PC-9 (cell line): ENCODE data around the gene PPHLN1. TPM values are rescaled to one million over a fixed set of nuclear protein-coding genes. Genes with fewer than 3 reads are reported as not detected.

Experiments used
- BruUV-seq: library from RNA; stranded (reverse); fragments of 400-500 nt; replicated peaks from 2 replicates; lab custom pipeline; 2021; lab: Mats Ljungman, UMichigan
- CTCF ChIA-PET: fragments of 300-600 bp; sonication (Branson Sonifier 250); formaldehyde crosslinking; loops from one replicate; lab custom pipeline; 2022; ENCODE audit warnings: antibody characterized with exemption; lab: Charles Lee
- POLR2A ChIA-PET: fragments of 300-600 bp; sonication (Branson Sonifier 250); formaldehyde crosslinking; loops from one replicate; lab custom pipeline; 2022; ENCODE audit warnings: antibody characterized with exemption; ENCODE audit not compliant: unreplicated experiment; lab: Charles Lee
- DNase-seq, 2 experiments: peaks; one replicate each; pipeline versions ENCODE4 v3.0.0 to v3.0.0-alpha.2; 2015 to 2022; ENCODE audit warnings: mixed read lengths in 1 of 2
- H2AFZ ChIP-seq: fragments of 200-600 bp; sonication (generic); 2 replicates; pipeline ENCODE4 v1.8.1; 2017; ENCODE audit warnings: antibody characterized with exemption
- H3F3A ChIP-seq: fragments of 200-600 bp; sonication (generic); 2 replicates; pipeline ENCODE4 v1.8.1; 2017; ENCODE audit warnings: antibody characterized with exemption, mild to moderate bottlenecking, low read depth; ENCODE audit not compliant: insufficient read depth
- H3K27ac ChIP-seq: fragments of 200-600 bp; sonication (generic); 2 replicates; pipeline ENCODE4 v1.6.1; 2016; ENCODE audit warnings: mixed run types
- H3K27me3 ChIP-seq: fragments of 200-600 bp; sonication (generic); 2 replicates; pipeline ENCODE4 v1.6.1; 2016; ENCODE audit warnings: low read depth, mixed run types; ENCODE audit not compliant: insufficient read depth
- H3K36me3 ChIP-seq: fragments of 200-600 bp; sonication (generic); 2 replicates; pipeline ENCODE4 v1.6.1; 2016; ENCODE audit warnings: low read depth, mixed run types
- H3K4me1 ChIP-seq: fragments of 200-600 bp; sonication (generic); replicated peaks from 2 replicates; pipeline ENCODE4 v1.6.1; 2016; ENCODE audit warnings: mixed run types; ENCODE audit not compliant: insufficient read depth
- H3K4me2 ChIP-seq: fragments of 200-600 bp; sonication (generic); 2 replicates; pipeline ENCODE4 v1.6.1; 2017; ENCODE audit warnings: mixed run types
- H3K4me3 ChIP-seq: fragments of 200-600 bp; sonication (generic); 2 replicates; pipeline ENCODE4 v1.6.1; 2016; ENCODE audit warnings: mixed run types
- H3K79me2 ChIP-seq: fragments of 200-600 bp; sonication (generic); 2 replicates; pipeline ENCODE4 v1.6.1; 2017; ENCODE audit warnings: low read depth, mixed run types
- H3K9me2 ChIP-seq: fragments of 200-600 bp; sonication (generic); 2 replicates; pipeline ENCODE4 v1.8.1; 2017; ENCODE audit warnings: mild to moderate bottlenecking; ENCODE audit not compliant: insufficient read depth
- H3K9me3 ChIP-seq: fragments of 200-600 bp; sonication (generic); 2 replicates; pipeline ENCODE4 v1.8.1; 2016; ENCODE audit warnings: low read depth; ENCODE audit not compliant: insufficient read depth
- H4K20me1 ChIP-seq: fragments of 200-600 bp; sonication (generic); 2 replicates; pipeline ENCODE4 v1.8.1; 2017; ENCODE audit not compliant: insufficient read depth
- CTCF ChIP-seq: fragments of 200-600 bp; sonication (generic); conservative IDR thresholded peaks from 2 replicates; pipeline ENCODE4 v1.6.1; 2017; ENCODE audit warnings: mixed run types, antibody characterized with exemption, mild to moderate bottlenecking, moderate library complexity
- EZH2 ChIP-seq: fragments of 200-600 bp; sonication (generic); IDR thresholded peaks from 2 replicates; pipeline ENCODE4 v1.8.0; 2017; ENCODE audit warnings: antibody characterized with exemption, low read depth
- intact Hi-C: fragments of 100-400 bp; cut with micrococcal nuclease; formaldehyde crosslinking; loops from one replicate; pipeline ENCODE4 v1.10.0; 2022; ENCODE audit not compliant: unreplicated experiment
- total RNA-seq: library from RNA; stranded (reverse); gene quantifications from 2 replicates; pipeline ENCODE4 v1.2.3, GENCODE V29; 2021

PPHLN1 gene
- total RNA-seq, 1 experiment from 2014 or later: 61.9 TPM

- H3K79me2 ChIP-seq: peaks cover 71% of the 10 kb centered on the region
- ChIA-PET POLR2A (interaction anchor here (0.9 kb wide), 1 partner anchor 874 kb away, joined by 4 read pairs; no protein-coding TSS in a partner anchor), CTCF (no interaction called here)
- TF ChIP-seq EZH2 (no peak), CTCF (no peak)
- H3K27me3 ChIP-seq: no peaks in the 10 kb centered on the region
- H4K20me1 ChIP-seq: peaks cover 48% of the 10 kb centered on the region
- DNase-seq: no peak
- H3F3A ChIP-seq: peaks cover 6% of the 10 kb centered on the region
- H3K4me1 ChIP-seq: no peaks in the 10 kb centered on the region
- no peak overlapping the region for H2AFZ ChIP-seq
- H3K4me3 ChIP-seq: no peak overlapping the region
- intact Hi-C loops: no loop called here
- H3K27ac ChIP-seq: no peak overlapping the region
- no peaks in the 10 kb centered on the region for H3K9me2 ChIP-seq
- peaks cover 11% of the 10 kb centered on the region for H3K36me3 ChIP-seq
- no TSS peak for BruUV-seq
- H3K4me2 ChIP-seq: no peak overlapping the region
- H3K9me3 ChIP-seq: no peaks in the 10 kb centered on the region
Observed at GRCh38 chr12:42336286-42336685, 10.3 kb downstream of the PPHLN1 start.

- no peaks in the 10 kb centered on the region for H3K4me1 ChIP-seq
- no peak for DNase-seq
- no peak overlapping the region for H3K27ac ChIP-seq
- intact Hi-C loops: no loop called here
- ChIA-PET CTCF (no interaction called here), POLR2A (interaction anchor here (0.6 kb wide), 1 partner anchor 331 kb away, joined by 3 read pairs; no protein-coding TSS in a partner anchor)
- no peak overlapping the region for H2AFZ ChIP-seq
- BruUV-seq: no TSS peak
- H4K20me1 ChIP-seq: peaks cover 44% of the 10 kb centered on the region
- H3K4me2 ChIP-seq: no peak overlapping the region
- H3K4me3 ChIP-seq: no peak overlapping the region
- no peaks in the 10 kb centered on the region for H3F3A ChIP-seq
- peaks cover 62% of the 10 kb centered on the region for H3K79me2 ChIP-seq
- peaks cover 15% of the 10 kb centered on the region for H3K36me3 ChIP-seq
- TF ChIP-seq EZH2 (no peak), CTCF (no peak)
- H3K9me2 ChIP-seq: no peaks in the 10 kb centered on the region
- H3K9me3 ChIP-seq: no peaks in the 10 kb centered on the region
- H3K27me3 ChIP-seq: no peaks in the 10 kb centered on the region
Observed at GRCh38 chr12:42338280-42338679, 12.3 kb downstream of the PPHLN1 start.

- no peak overlapping the region for H3K4me3 ChIP-seq
- H2AFZ ChIP-seq: no peak overlapping the region
- no peaks in the 10 kb centered on the region for H3F3A ChIP-seq
- intact Hi-C loops: no loop called here
- H3K36me3 ChIP-seq: peaks cover 4% of the 10 kb centered on the region; the same call in 1 of the 2 replicates
- no peaks in the 10 kb centered on the region for H3K27me3 ChIP-seq
- no TSS peak for BruUV-seq
- CTCF ChIA-PET: no interaction called here
- H4K20me1 ChIP-seq: peaks cover 25% of the 10 kb centered on the region
- no peak for TF ChIP-seq EZH2
- no peak for TF ChIP-seq CTCF
- no peaks in the 10 kb centered on the region for H3K9me3 ChIP-seq
- no peak overlapping the region for H3K4me2 ChIP-seq
- POLR2A ChIA-PET: no interaction called here
- H3K27ac ChIP-seq: no peak overlapping the region
- peaks cover 61% of the 10 kb centered on the region for H3K79me2 ChIP-seq
- DNase-seq: no peak
- no peaks in the 10 kb centered on the region for H3K4me1 ChIP-seq
- H3K9me2 ChIP-seq: no peaks in the 10 kb centered on the region
Observed at GRCh38 chr12:42342028-42342427, 16.1 kb downstream of the PPHLN1 start.
